Measurements from ENCODE around the gene TRIO. TPM values are rescaled to one million over a fixed set of nuclear protein-coding genes. Genes with fewer than 3 reads are reported as not detected.

The TRIO gene
- total RNA-seq, 2 experiments from 2014 or later: 6.0 to 6.6 TPM

DNA sequence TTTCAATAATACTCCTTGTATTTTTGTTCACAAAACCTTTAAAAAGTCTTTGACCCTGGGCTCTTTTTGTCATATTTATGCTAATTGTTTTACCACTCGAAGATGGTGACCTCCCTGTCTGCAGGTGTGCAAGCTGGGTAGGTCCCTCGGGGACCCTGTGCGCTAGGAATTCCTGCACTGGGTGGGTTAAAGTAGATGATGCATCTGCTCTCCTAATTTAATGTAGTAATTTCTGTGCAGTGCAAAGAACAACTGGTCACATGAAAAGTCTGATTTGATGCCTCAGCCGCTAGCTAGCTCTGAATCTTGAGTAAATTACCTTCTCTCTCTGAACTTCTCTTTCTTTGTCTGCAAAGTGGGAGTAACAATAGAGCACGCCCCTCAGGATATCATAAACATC, 299.4 kb downstream of the TRIO start:
- ChIA-PET CTCF (no interaction called here), POLR2A (no interaction called here)
- Mint-ChIP-seq H3K9me3 (no peaks in the 10 kb centered on the region), H3K4me1 (ENCODE audit: low read depth) (peaks cover 13% of the 10 kb centered on the region), H3K4me3 (no peak overlapping the region), H3K36me3 (no peaks in the 10 kb centered on the region), H3K27ac (no peak overlapping the region), H3K27me3 (peaks cover 12% of the 10 kb centered on the region)
- intact Hi-C loops (cut with micrococcal nuclease): no loop called here
- no peak for DNase-seq

DNA sequence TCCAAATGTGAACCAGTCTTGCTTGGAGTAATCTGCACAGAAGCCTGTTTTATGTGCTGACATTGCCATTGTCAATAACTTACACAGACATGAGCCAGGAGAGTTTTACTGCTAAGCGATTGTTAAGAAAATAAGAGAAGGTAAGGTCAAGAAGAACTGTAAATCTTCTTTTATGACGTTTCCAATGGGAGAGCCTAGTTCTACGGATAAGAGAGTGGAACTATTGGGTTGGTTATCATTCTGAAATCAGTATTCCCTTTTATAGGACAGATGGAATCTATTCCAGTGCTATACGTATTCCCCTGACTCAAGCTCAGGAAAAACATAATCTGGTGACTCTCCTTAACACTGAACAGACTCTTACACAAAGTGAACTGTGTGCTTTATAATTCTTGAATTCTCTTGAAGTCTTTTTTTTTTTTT, 300.5 kb downstream of the TRIO start:
- intact Hi-C loops (cut with micrococcal nuclease): no loop called here

DNA sequence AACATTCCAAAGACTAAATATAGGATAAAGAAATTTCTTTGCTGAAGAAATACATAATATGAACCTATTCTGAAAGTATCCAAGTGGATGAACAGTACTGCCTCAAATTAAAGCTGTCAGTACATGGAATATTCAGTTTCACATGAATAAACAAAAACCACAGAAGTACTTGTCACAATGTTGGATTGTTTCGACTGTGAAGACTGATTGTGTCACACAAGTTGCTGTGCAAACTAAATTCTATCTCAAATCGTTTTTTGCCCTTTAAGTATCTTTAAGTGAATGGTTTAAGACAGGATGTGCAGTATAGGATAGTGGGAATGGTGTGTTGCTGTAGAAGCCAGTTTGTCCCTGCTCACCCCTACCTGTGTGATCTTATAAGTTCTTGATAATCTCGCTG, 301.0 kb downstream of the TRIO start:
- intact Hi-C loops (cut with micrococcal nuclease): no loop called here
- CTCF ChIA-PET: interaction anchor here (0.7 kb wide), 1 partner anchor 44 kb away, joined by 5 read pairs; no protein-coding TSS in a partner anchor
- peaks cover 7% of the 10 kb centered on the region for H3K27me3 Mint-ChIP-seq
- POLR2A ChIA-PET: no interaction called here
- H3K4me1 Mint-ChIP-seq (ENCODE audit: low read depth): peaks cover 2% of the 10 kb centered on the region
- H3K4me3 Mint-ChIP-seq: no peak overlapping the region
- no peak for DNase-seq
- H3K27ac Mint-ChIP-seq: no peak overlapping the region
- no peaks in the 10 kb centered on the region for H3K36me3 Mint-ChIP-seq
- H3K9me3 Mint-ChIP-seq: no peaks in the 10 kb centered on the region

More for the DNA sequence above, 300.5 kb downstream of the TRIO start:
- Mint-ChIP-seq H3K36me3 (no peaks in the 10 kb centered on the region), H3K4me3 (no peak overlapping the region), H3K27ac (no peak overlapping the region), H3K4me1 (ENCODE audit: low read depth) (peaks cover 4% of the 10 kb centered on the region), H3K27me3 (peaks cover 7% of the 10 kb centered on the region), H3K9me3 (no peaks in the 10 kb centered on the region)
- no peak for DNase-seq
- CTCF ChIA-PET: interaction anchor here (0.7 kb wide), 1 partner anchor 44 kb away, joined by 5 read pairs; no protein-coding TSS in a partner anchor
- POLR2A ChIA-PET: interaction anchor here (0.6 kb wide), 1 partner anchor 375 kb away, joined by 3 read pairs; no protein-coding TSS in a partner anchor

DNA sequence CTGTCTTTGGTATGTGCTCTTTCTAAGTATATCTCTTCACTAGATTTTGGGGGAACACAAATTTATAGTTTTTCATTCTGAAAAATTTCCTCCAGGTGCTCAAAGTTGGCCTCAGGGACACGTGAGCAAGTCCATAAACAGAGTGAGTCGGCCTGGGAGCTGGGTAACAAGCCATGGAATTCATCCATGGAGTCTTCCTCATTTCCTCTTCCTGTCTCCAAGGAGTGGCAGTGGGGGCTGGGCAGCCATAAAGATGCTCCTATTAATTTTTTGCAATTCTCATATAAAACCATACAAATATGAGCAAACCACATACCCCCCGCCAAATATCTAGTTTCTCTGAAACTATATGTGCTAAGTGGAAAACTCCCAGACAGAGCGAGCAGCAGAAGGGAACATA, 301.9 kb downstream of the TRIO start:
- peaks cover 7% of the 10 kb centered on the region for H3K27me3 Mint-ChIP-seq
- ChIA-PET CTCF (no interaction called here), POLR2A (no interaction called here)
- H3K36me3 Mint-ChIP-seq: no peaks in the 10 kb centered on the region
- H3K27ac Mint-ChIP-seq: no peak overlapping the region
- no peaks in the 10 kb centered on the region for H3K9me3 Mint-ChIP-seq
- no peak for DNase-seq
- no peak overlapping the region for H3K4me3 Mint-ChIP-seq
- H3K4me1 Mint-ChIP-seq (ENCODE audit: low read depth): peaks cover 2% of the 10 kb centered on the region
- intact Hi-C loops (cut with micrococcal nuclease): no loop called here

GRCh38 chr5:14445576-14446290, 302.6 kb downstream of the TRIO start:
- ChIA-PET CTCF (interaction anchor here (1.2 kb wide), 1 partner anchor 29 kb away, joined by 3 read pairs; no protein-coding TSS in a partner anchor), POLR2A (no interaction called here)
- Mint-ChIP-seq H3K4me1 (ENCODE audit: low read depth) (peaks cover 4% of the 10 kb centered on the region), H3K27ac (no peak overlapping the region), H3K4me3 (no peak overlapping the region), H3K27me3 (peaks cover 2% of the 10 kb centered on the region), H3K36me3 (no peaks in the 10 kb centered on the region), H3K9me3 (no peaks in the 10 kb centered on the region)
- no peak for DNase-seq
- intact Hi-C loops (cut with micrococcal nuclease): no loop called here

GRCh38 chr5:14447958-14448911, 305.1 kb downstream of the TRIO start:
- Mint-ChIP-seq H3K4me3 (no peak overlapping the region), H3K9me3 (no peaks in the 10 kb centered on the region), H3K27me3 (peaks cover under 1% of the 10 kb centered on the region), H3K36me3 (no peaks in the 10 kb centered on the region), H3K4me1 (ENCODE audit: low read depth) (peaks cover 4% of the 10 kb centered on the region), H3K27ac (no peak overlapping the region)
- ChIA-PET CTCF (no interaction called here), POLR2A (no interaction called here)
- intact Hi-C loops (cut with micrococcal nuclease): no loop called here
- no peak for DNase-seq

- POLR2A ChIA-PET: no interaction called here
- intact Hi-C loops (cut with micrococcal nuclease): no loop called here
- no peak overlapping the region for H3K27ac Mint-ChIP-seq
- no peak for DNase-seq
- peaks cover 4% of the 10 kb centered on the region for H3K4me1 Mint-ChIP-seq (ENCODE audit: low read depth)
- CTCF ChIA-PET: no interaction called here
- no peaks in the 10 kb centered on the region for H3K27me3 Mint-ChIP-seq
- H3K9me3 Mint-ChIP-seq: no peaks in the 10 kb centered on the region
- no peaks in the 10 kb centered on the region for H3K36me3 Mint-ChIP-seq
- H3K4me3 Mint-ChIP-seq: no peak overlapping the region
These were observed 306.0 kb downstream of the TRIO start for GRCh38 chr5:14449052-14449661.

DNA sequence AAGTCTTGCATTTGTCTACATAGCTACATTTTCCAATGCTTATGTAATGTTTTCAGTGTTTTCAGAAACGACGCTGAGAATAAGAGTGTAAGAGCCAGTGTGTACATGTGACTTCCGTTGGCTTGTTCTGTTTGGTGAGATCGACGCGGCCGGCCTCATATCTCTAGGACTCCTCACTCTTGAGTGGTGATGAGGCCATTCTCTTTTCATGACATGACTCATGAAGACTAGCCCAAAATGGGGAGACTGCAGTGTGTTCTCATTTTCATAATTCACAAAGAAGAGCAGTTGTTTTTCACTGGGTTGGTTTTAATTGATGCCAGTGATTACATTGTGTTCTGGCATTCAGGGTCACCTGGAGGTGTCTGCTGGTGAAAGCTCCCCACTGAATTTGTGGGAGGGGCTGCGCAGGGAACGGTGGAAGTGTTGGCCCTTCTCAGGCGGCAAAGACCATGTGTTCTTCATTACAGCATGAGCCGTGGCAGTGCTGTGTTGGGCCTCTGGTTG, 306.9 kb downstream of the TRIO start:
- H3K27me3 Mint-ChIP-seq: no peaks in the 10 kb centered on the region
- no peaks in the 10 kb centered on the region for H3K36me3 Mint-ChIP-seq

DNA sequence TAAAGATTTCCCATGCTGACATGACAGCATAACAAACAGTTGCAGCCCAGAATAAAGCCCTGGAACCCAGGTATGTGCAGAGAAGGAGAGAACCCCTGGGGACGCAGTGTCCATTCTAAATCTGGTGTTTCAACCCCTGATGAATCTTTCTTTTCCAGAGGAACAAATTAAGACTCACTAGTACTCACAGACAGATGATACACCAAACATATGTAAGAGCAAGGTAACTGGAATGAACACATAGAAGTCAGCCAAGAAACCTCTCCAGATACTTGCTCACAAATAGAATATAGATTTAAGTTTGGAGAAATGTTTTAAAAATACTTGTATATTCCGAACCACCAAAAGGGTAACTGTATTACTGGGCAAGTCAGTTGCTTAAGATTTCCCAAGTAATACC, 307.6 kb downstream of the TRIO start:
- ChIA-PET POLR2A (no interaction called here), CTCF (interaction anchor here (1.5 kb wide), 1 partner anchor 198 kb away, joined by 6 read pairs; no protein-coding TSS in a partner anchor)
- Mint-ChIP-seq H3K27me3 (no peaks in the 10 kb centered on the region), H3K9me3 (peaks cover 6% of the 10 kb centered on the region), H3K4me1 (ENCODE audit: low read depth) (peaks cover 4% of the 10 kb centered on the region), H3K4me3 (no peak overlapping the region), H3K36me3 (no peaks in the 10 kb centered on the region), H3K27ac (no peak overlapping the region)
- no peak for DNase-seq
- intact Hi-C loops (cut with micrococcal nuclease): loop anchor here (5.0 kb wide), 1 partner anchor 33 kb away; no protein-coding TSS in a partner anchor

More for the DNA sequence above, 306.9 kb downstream of the TRIO start:
- peak; percentile 60 for DNase-seq
- peaks cover under 1% of the 10 kb centered on the region for H3K9me3 Mint-ChIP-seq
- peak overlapping the region; percentile 23 for H3K27ac Mint-ChIP-seq
- intact Hi-C loops (cut with micrococcal nuclease): loop anchor here (5.0 kb wide), 1 partner anchor 33 kb away; no protein-coding TSS in a partner anchor
- CTCF ChIA-PET: interaction anchor here (1.5 kb wide), 1 partner anchor 199 kb away, joined by 6 read pairs; no protein-coding TSS in a partner anchor
- no peak overlapping the region for H3K4me3 Mint-ChIP-seq
- H3K4me1 Mint-ChIP-seq (ENCODE audit: low read depth): peaks cover 4% of the 10 kb centered on the region
- POLR2A ChIA-PET: no interaction called here

GRCh38 chr5:14451871-14452270, 308.7 kb downstream of the TRIO start:
- intact Hi-C loops (cut with micrococcal nuclease): loop anchor here (5.0 kb wide), 1 partner anchor 35 kb away; no protein-coding TSS in a partner anchor
- DNase-seq: no peak
- Mint-ChIP-seq H3K27me3 (no peaks in the 10 kb centered on the region), H3K4me3 (no peak overlapping the region), H3K36me3 (no peaks in the 10 kb centered on the region), H3K9me3 (peaks cover 6% of the 10 kb centered on the region), H3K27ac (no peak overlapping the region), H3K4me1 (ENCODE audit: low read depth) (peaks cover 4% of the 10 kb centered on the region)
- ChIA-PET POLR2A (no interaction called here), CTCF (no interaction called here)

- DNase-seq: no peak
- CTCF ChIA-PET: no interaction called here
- H3K4me1 Mint-ChIP-seq (ENCODE audit: low read depth): peaks cover 4% of the 10 kb centered on the region
- POLR2A ChIA-PET: no interaction called here
- H3K27me3 Mint-ChIP-seq: no peaks in the 10 kb centered on the region
- intact Hi-C loops (cut with micrococcal nuclease): loop anchor here (5.0 kb wide), 1 partner anchor 36 kb away; no protein-coding TSS in a partner anchor
- peaks cover 6% of the 10 kb centered on the region for H3K9me3 Mint-ChIP-seq
- no peak overlapping the region for H3K4me3 Mint-ChIP-seq
- H3K27ac Mint-ChIP-seq: no peak overlapping the region
- H3K36me3 Mint-ChIP-seq: no peaks in the 10 kb centered on the region
These were observed 309.7 kb downstream of the TRIO start for GRCh38 chr5:14452685-14453454.

Measured in activated CD4-positive, alpha-beta memory T cell treated with anti-CD3 and anti-CD28 coated beads for 36 hours (primary cell).